GM11168 (cell line): Measurements from ENCODE around the gene TBX6.

Experiments
- in situ Hi-C: fragments of 300-500 bp; cut with MboI; formaldehyde crosslinking; loops from one replicate; pipeline ENCODE4 v1.12.0; 2022; ENCODE audit warnings: low sequenced_read_pairs; ENCODE audit not compliant: unreplicated experiment

Gene TBX6

GRCh38 chr16:30088237-30088831, 3.4 kb downstream of the TBX6 start:
- in situ Hi-C loops: no loop called here

GRCh38 chr16:30087181-30087898, 4.4 kb downstream of the TBX6 start:
- in situ Hi-C loops: no loop called here

- in situ Hi-C loops: no loop called here
Observed at GRCh38 chr16:30086291-30087140, 5.2 kb downstream of the TBX6 start.

GRCh38 chr16:30085820-30086219, 5.9 kb downstream of the TBX6 start:
- in situ Hi-C loops: no loop called here

- in situ Hi-C loops: no loop called here
Observed at GRCh38 chr16:30085247-30085646, 6.5 kb downstream of the TBX6 start.

- in situ Hi-C loops: no loop called here
Observed at GRCh38 chr16:30084816-30085159, 6.9 kb downstream of the TBX6 start.

- in situ Hi-C loops: no loop called here
Observed at GRCh38 chr16:30084096-30084815, 7.5 kb downstream of the TBX6 start.

- in situ Hi-C loops: no loop called here
Observed at GRCh38 chr16:30083216-30084055, 8.3 kb downstream of the TBX6 start.

GRCh38 chr16:30082545-30083090, 9.1 kb downstream of the TBX6 start:
- in situ Hi-C loops: no loop called here

GRCh38 chr16:30079480-30079879, 12.2 kb downstream of the TBX6 start:
- in situ Hi-C loops: no loop called here

GRCh38 chr16:30078744-30079143, 13.0 kb downstream of the TBX6 start:
- in situ Hi-C loops: no loop called here

- in situ Hi-C loops: no loop called here
Observed at GRCh38 chr16:30077656-30078055, 14.1 kb downstream of the TBX6 start.

- in situ Hi-C loops: no loop called here
Observed at GRCh38 chr16:30076276-30076791, 15.4 kb downstream of the TBX6 start.

- in situ Hi-C loops: no loop called here
Observed at GRCh38 chr16:30075503-30076275, 16.0 kb downstream of the TBX6 start, which contains the start of gene PPP4C. Gene PPP4C, plus strand, starts transcription at chr16:30075994. Its CDS starts 384 bp downstream, at chr16:30076378.

- in situ Hi-C loops: no loop called here
Observed at GRCh38 chr16:30070490-30070889, 21.2 kb downstream of the TBX6 start.

- in situ Hi-C loops: no loop called here
Observed at GRCh38 chr16:30069611-30070462, 21.9 kb downstream of the TBX6 start.

- in situ Hi-C loops: no loop called here
Observed at GRCh38 chr16:30068750-30069610, 22.7 kb downstream of the TBX6 start.
